D721Med (cell line): Measurements from ENCODE around the gene PBRM1.

ENCODE experiments used
- DNase-seq: peaks from one replicate; pipeline ENCODE4 v3.0.0; 2011; ENCODE audit warnings: low spot score; ENCODE audit not compliant: insufficient read length
- FAIRE-seq: peaks from 2 replicates; lab custom pipeline; 2011; peaks lifted over from hg19 to GRCh38; lab: Jason Lieb, UNC
- TF ChIP-seq, protein P1 (sequence below): IDR thresholded peaks from 2 replicates; pipeline ENCODE4 v1.5.1; 2012; ENCODE audit warnings: mild to moderate bottlenecking, control low read depth; ENCODE audit not compliant: insufficient read depth; ENCODE audit errors: missing control alignments

PBRM1 gene

DNA sequence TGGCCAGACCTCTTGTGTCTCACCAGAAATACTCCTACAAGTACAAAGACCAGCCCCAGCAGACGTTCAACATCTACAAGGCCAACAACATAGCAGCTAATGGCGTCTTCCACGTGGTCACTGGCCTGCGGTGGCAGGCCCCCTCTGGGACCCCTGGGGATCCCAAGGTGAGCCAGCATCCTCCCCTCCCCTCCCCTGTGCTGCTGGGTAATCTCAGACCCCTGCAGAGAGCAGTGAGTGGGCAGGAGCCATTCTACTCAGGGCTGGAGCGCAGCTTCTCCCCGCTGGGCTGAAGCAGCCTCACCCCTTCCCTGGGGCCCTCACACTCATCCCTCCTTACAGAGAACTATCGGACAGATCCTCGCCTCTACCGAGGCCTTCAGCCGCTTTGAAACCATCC lies 180.7 kb downstream of the PBRM1 start:
- DNase-seq (no peak), FAIRE-seq (no peak)
- TF ChIP-seq, protein P1, sequence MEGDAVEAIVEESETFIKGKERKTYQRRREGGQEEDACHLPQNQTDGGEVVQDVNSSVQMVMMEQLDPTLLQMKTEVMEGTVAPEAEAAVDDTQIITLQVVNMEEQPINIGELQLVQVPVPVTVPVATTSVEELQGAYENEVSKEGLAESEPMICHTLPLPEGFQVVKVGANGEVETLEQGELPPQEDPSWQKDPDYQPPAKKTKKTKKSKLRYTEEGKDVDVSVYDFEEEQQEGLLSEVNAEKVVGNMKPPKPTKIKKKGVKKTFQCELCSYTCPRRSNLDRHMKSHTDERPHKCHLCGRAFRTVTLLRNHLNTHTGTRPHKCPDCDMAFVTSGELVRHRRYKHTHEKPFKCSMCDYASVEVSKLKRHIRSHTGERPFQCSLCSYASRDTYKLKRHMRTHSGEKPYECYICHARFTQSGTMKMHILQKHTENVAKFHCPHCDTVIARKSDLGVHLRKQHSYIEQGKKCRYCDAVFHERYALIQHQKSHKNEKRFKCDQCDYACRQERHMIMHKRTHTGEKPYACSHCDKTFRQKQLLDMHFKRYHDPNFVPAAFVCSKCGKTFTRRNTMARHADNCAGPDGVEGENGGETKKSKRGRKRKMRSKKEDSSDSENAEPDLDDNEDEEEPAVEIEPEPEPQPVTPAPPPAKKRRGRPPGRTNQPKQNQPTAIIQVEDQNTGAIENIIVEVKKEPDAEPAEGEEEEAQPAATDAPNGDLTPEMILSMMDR = no peak

DNA sequence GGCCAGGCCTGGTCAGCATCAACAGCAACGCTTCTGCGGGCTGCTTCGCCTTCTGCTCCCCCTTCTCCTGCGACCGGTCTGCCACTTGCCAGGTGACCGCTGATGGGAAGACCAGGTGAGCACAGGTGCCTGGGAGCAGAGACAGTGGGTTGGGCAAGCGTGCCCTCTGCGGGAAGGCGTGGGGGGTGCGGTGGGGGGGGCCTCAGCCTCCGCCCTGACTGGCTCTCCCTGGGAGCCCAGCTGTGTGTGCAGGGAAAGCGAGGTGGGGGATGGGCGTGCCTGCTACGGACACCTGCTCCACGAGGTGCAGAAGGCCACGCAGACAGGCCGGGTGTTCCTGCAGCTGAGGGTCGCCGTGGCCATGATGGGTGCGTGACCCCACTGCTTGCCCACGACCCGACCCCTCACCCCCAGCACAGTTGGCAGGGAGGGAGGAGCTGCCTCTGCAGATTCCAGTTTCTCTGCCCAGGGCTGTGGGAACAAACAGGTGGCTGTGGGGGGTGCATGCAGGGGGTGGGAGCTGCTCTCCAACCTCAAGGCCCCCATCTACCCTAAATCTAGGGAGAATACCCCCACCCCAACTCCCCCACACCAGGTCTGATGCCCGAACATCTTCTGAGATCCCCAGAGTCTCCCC lies 181.8 kb downstream of the PBRM1 start:
- FAIRE-seq (no peak), DNase-seq (no peak)
- TF ChIP-seq, protein P1 = no peak

DNA sequence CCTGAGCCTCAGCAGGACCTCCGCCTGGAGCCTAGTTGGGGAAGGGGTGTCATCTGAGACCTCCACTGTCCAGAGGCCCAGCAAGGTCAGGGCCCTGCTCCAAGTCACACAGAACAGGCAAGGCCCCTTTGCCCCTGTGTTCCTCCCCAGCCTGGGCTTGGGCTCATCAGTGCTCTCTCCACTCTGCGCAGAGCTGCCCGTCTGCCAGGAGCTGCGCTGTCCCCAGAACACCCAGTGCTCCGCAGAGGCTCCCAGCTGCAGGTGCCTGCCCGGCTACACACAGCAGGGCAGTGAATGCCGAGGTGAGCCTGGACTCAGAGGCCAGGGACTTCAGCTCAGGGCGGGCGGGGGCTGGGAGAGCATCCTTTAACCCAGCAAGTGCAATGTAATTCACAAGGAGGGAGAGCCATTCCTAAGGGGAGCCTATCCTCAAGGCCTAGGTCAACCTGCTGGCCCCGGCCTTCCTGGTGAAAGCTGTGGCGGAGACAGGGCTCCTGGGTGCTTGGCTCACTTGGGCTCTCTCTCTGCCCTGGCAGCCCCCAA lies 182.8 kb downstream of the PBRM1 start:
- FAIRE-seq (no peak), DNase-seq (no peak)
- TF ChIP-seq, protein P1 = no peak

DNA sequence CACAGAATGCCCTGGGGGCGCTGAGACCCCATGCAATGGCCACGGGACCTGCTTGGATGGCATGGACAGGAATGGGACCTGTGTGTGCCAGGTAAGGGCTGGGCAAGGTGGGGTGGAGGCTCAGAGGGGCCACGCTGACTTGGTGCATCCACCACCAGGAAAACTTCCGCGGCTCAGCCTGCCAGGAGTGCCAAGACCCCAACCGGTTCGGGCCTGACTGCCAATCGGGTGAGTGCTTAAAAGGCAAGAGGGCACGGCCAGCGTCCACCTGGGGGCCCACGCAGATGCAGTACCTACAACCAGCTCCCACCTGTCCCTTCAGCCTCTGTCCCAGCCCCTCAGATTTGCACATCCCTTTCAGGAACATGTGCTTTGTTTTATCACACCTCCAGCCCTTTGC lies 183.7 kb downstream of the PBRM1 start:
- DNase-seq (no peak), FAIRE-seq (no peak)
- TF ChIP-seq, protein P1 = no peak

DNA sequence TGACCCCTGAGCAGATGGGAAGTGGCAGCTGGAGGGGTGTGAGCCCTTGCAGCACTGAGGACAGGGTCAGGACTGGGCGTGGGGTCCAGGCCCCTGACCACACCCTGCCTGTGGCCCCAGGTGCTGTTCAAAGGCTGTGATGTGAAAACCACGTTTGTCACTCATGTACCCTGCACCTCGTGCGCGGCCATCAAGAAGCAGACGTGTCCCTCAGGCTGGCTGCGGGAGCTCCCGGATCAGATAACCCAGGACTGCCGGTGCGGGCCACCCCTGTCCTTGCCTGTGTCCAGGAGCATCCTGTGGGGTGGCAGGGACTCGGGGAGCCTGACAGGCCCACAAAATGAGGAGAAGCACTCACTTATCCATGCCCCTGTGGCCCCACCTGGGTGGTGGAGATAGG lies 184.7 kb downstream of the PBRM1 start:
- TF ChIP-seq, protein P1 = no peak
- no peak for FAIRE-seq

DNA sequence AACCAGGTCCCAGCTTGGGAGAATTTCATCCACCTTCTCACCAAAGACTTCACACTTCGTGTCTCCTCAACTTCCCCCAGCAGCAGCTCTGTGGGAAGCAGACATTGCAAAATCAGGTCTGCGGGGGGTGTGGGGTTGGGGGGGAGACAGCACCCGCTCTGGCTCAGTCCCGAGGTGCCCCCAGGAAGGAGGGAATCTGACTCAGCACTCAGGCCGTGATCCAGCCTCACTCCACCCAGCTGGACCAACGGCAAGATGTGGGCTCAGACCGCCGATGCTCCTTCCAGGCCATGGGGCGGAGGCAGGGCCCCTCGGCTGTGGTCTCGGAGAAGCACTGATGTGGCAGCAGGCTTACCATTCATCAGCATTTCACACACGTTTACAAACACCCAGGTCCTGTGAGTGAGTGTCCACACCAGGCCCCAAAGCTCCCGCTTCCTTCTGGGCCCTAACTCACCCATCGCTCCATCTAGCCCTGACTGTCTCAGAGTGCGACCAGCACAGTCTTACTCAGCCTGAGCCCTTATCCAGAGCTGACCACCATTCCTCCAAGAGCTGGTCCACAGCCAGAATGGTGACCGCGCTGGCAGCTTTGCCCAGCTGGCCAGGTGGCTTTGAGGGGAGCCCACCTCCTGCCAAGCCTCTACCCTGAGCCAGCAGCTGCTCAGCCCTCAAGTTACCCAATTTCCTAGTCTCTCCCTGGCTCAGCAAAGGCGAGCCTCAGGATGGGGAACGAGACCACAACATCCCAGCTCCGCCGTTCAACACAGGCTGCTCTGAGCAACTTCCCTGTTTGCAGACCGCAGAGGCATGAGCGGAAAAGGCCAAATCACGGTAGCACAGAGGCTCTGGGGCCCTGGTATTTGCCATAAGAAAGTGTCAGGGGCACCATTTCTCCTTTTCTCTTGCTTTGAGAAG lies 187.3 kb downstream of the PBRM1 start:
- FAIRE-seq = no peak
- TF ChIP-seq, protein P1 = no peak
- no peak for DNase-seq

More for the DNA sequence above, 184.7 kb downstream of the PBRM1 start:
- no peak for DNase-seq
